Thyroid gland (tissue), 4 donors: ENCODE measurements around the gene OCA2.

Source experiments
- POLR2A ChIP-seq, 2 donors: fragments of 450-650 bp; IDR thresholded peaks; one replicate each; pipeline ENCODE4 v1.6.1; 2017; ENCODE audit warnings: antibody characterized with exemption in 2 of 2, mild to moderate bottlenecking in 2 of 2, moderate library complexity in 1 of 2
- TF ChIP-seq, protein P1 (sequence below), 6 experiments: fragments of 200-600 bp in 3 of 6; fragments of 450-650 bp in 3 of 6; sonication (generic) in 3 of 6; IDR thresholded peaks; one replicate each; pipeline ENCODE4 v1.5.1; 2016 to 2019; ENCODE audit warnings: antibody characterized with exemption in 6 of 6, mild to moderate bottlenecking in 2 of 6, inconsistent platforms in 1 of 6, moderate library complexity in 1 of 6

DNA sequence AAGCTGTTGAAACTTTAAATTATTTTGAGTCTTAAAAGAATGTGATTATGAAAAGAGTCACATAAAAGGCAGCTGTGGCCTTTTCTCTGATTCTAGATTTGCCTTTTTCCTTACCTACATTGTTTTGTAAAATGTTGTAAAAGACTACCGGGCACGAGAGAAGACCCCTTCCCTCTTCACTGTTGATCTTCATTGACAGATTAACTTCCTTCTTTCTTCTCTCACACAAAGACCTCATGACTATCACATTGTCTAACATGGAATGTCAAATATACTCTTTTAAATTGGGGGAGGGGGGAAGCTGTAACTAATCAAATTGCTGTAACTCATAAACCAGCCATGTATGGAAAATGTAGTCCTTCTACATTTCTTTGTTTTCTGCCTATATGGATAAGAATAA lies 68.3 kb downstream of the OCA2 start:
- TF ChIP-seq, protein P1, sequence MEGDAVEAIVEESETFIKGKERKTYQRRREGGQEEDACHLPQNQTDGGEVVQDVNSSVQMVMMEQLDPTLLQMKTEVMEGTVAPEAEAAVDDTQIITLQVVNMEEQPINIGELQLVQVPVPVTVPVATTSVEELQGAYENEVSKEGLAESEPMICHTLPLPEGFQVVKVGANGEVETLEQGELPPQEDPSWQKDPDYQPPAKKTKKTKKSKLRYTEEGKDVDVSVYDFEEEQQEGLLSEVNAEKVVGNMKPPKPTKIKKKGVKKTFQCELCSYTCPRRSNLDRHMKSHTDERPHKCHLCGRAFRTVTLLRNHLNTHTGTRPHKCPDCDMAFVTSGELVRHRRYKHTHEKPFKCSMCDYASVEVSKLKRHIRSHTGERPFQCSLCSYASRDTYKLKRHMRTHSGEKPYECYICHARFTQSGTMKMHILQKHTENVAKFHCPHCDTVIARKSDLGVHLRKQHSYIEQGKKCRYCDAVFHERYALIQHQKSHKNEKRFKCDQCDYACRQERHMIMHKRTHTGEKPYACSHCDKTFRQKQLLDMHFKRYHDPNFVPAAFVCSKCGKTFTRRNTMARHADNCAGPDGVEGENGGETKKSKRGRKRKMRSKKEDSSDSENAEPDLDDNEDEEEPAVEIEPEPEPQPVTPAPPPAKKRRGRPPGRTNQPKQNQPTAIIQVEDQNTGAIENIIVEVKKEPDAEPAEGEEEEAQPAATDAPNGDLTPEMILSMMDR (IDR thresholded peaks at IDR 0.05): no peak
- TF ChIP-seq POLR2A (IDR thresholded peaks at IDR 0.05): no peak
